SH-SY5Y (cell line): Measurements from ENCODE around the gene DHX32.

Experiments used
- GATA2 ChIP-seq: IDR thresholded peaks from 2 replicates; pipeline ENCODE4 v1.6.1; 2011; ENCODE audit warnings: mild to moderate bottlenecking, low read depth, low read length
- GATA3 ChIP-seq: IDR thresholded peaks from 2 replicates; pipeline ENCODE4 v1.6.1; 2011; ENCODE audit warnings: low read depth, mild to moderate bottlenecking, low read length, moderate library complexity

- TF ChIP-seq GATA3, result no peak
- TF ChIP-seq GATA2, result no peak
Measured at GRCh38 chr10:125846894-125847293, 34.2 kb downstream of the DHX32 start.
